HEK293 (cell line): ENCODE measurements around the gene GPR161.

Experiments used
- CTCF ChIA-PET: fragments of 350-600 bp; formaldehyde crosslinking; extraction: SDS; loops from one replicate; lab custom pipeline; 2021; ENCODE audit warnings: antibody characterized with exemption; lab: Yijun Ruan, JAX
- POLR2A ChIA-PET: fragments of 300-600 bp; formaldehyde crosslinking; extraction: SDS; loops from one replicate; lab custom pipeline; 2020; ENCODE audit warnings: antibody characterized with exemption, inconsistent platforms; lab: Yijun Ruan, JAX
- H3K27ac ChIP-seq: fragments of 200-500 bp; sonication (Bioruptor generic); 2 replicates; pipeline ENCODE4 v1.5.1; 2014; ENCODE audit warnings: low read depth, low read length, control low read depth, inconsistent platforms; ENCODE audit errors: extremely low read depth
- H3K36me3 ChIP-seq, 2 experiments: fragments of 200-500 bp in 1 of 2; sonication (Bioruptor generic) in 1 of 2; 1 replicate in 1 of 2; 2 replicates in 1 of 2; pipeline ENCODE4 v1.5.1; 2014 to 2017; ENCODE audit warnings: inconsistent platforms in 2 of 2, low read length in 2 of 2; ENCODE audit not compliant: control insufficient read depth in 2 of 2, insufficient read depth in 1 of 2
- H3K4me1 ChIP-seq: fragments of 200-500 bp; sonication (Bioruptor generic); 2 replicates; pipeline ENCODE4 v1.5.1; 2014; ENCODE audit warnings: mild to moderate bottlenecking, low read length, inconsistent platforms; ENCODE audit not compliant: control insufficient read depth, insufficient read depth
- H3K4me3 ChIP-seq: 2 replicates; pipeline ENCODE4 v1.5.1; 2011; ENCODE audit warnings: low read depth, mild to moderate bottlenecking, control low read depth, low read length, moderate library complexity
- H3K9me3 ChIP-seq: fragments of 200-500 bp; sonication (Bioruptor generic); 2 replicates; pipeline ENCODE4 v1.5.1; 2014; ENCODE audit warnings: low read depth, low read length, inconsistent platforms; ENCODE audit not compliant: control insufficient read depth, insufficient read depth
- GLIS1 ChIP-seq: fragments of 450-650 bp; formaldehyde crosslinking; IDR thresholded peaks from 2 replicates; pipeline ENCODE4 v1.5.1; 2016; ENCODE audit warnings: missing biosample characterization, missing genetic modification characterization
- KLF10 ChIP-seq: fragments of 450-650 bp; IDR thresholded peaks from 2 replicates; pipeline ENCODE4 v1.5.1; 2018; ENCODE audit warnings: missing biosample characterization, mild to moderate bottlenecking, missing genetic modification characterization
- PRDM1 ChIP-seq: fragments of 450-650 bp; formaldehyde crosslinking; IDR thresholded peaks from 2 replicates; pipeline ENCODE4; 2016; ENCODE audit warnings: missing biosample characterization, missing genetic modification characterization
- PRDM2 ChIP-seq: fragments of 450-650 bp; formaldehyde crosslinking; IDR thresholded peaks from 2 replicates; pipeline ENCODE4 v1.5.1; 2016; ENCODE audit warnings: missing biosample characterization, missing genetic modification characterization, borderline replicate concordance
- TSHZ1 ChIP-seq: fragments of 450-650 bp; formaldehyde crosslinking; IDR thresholded peaks from 2 replicates; pipeline ENCODE4 v1.5.1; 2016; ENCODE audit warnings: missing biosample characterization, missing genetic modification characterization, borderline replicate concordance
- ZBTB6 ChIP-seq: fragments of 450-650 bp; formaldehyde crosslinking; IDR thresholded peaks from 2 replicates; pipeline ENCODE4 v1.5.1; 2017; ENCODE audit warnings: missing biosample characterization, missing genetic modification characterization
- ZNF132 ChIP-seq: fragments of 450-650 bp; formaldehyde crosslinking; IDR thresholded peaks from 2 replicates; pipeline ENCODE4 v1.5.1; 2017; ENCODE audit warnings: missing biosample characterization, missing genetic modification characterization, borderline replicate concordance
- ZNF174 ChIP-seq: fragments of 450-650 bp; formaldehyde crosslinking; IDR thresholded peaks from 2 replicates; pipeline ENCODE4 v1.5.0; 2017; ENCODE audit warnings: missing biosample characterization, mild to moderate bottlenecking, missing genetic modification characterization
- ZNF24 ChIP-seq: fragments of 450-650 bp; formaldehyde crosslinking; IDR thresholded peaks from 2 replicates; pipeline ENCODE4 v1.5.1; 2016; ENCODE audit warnings: missing biosample characterization, missing genetic modification characterization
- ZNF416 ChIP-seq: fragments of 450-650 bp; formaldehyde crosslinking; IDR thresholded peaks from 2 replicates; pipeline ENCODE4 v1.5.1; 2016; ENCODE audit warnings: missing biosample characterization, missing genetic modification characterization
- ZNF513 ChIP-seq: fragments of 450-650 bp; IDR thresholded peaks from 2 replicates; pipeline ENCODE4 v1.5.1; 2018; ENCODE audit warnings: missing biosample characterization, missing genetic modification characterization
- ZNF704 ChIP-seq: fragments of 450-650 bp; formaldehyde crosslinking; IDR thresholded peaks from 2 replicates; pipeline ENCODE4 v1.5.1; 2016; ENCODE audit warnings: missing biosample characterization, missing genetic modification characterization
- ZNF76 ChIP-seq: fragments of 450-650 bp; formaldehyde crosslinking; IDR thresholded peaks from 2 replicates; pipeline ENCODE4; 2016; ENCODE audit warnings: low read depth, missing biosample characterization, missing genetic modification characterization, borderline replicate concordance

Gene GPR161

GRCh38 chr1:168106274-168106673 lies 30.5 kb downstream of the GPR161 start (continued):
- TF ChIP-seq ZNF704: no peak

GRCh38 chr1:168105846-168106245 lies 30.9 kb downstream of the GPR161 start:
- TF ChIP-seq ZNF416 (tag by site-specific recombination): no peak
- TF ChIP-seq KLF10 (tag by site-specific recombination): no peak
- no peak for TF ChIP-seq TSHZ1
- TF ChIP-seq ZNF132 (tag by site-specific recombination): no peak
- no peak for TF ChIP-seq ZNF24 (tag by site-specific recombination)
- TF ChIP-seq PRDM1: peak; percentile 24; the same call in 1 of the 2 replicates
- POLR2A ChIA-PET: no interaction called here
- Histone ChIP-seq H3K4me1 (no peaks in the 10 kb centered on the region), H3K4me3 (no peak overlapping the region), H3K36me3 (peaks cover 0 to 15% of the 10 kb centered on the region in 2 experiments; a peak in 1 of 3 replicates), H3K9me3 (no peaks in the 10 kb centered on the region), H3K27ac (no peak overlapping the region)
- CTCF ChIA-PET: interaction anchor here (0.6 to 1.4 kb wide), 2 partner anchors 22 to 233 kb away, joined by 3 to 5 read pairs; no protein-coding TSS in a partner anchor

GRCh38 chr1:168104535-168104934 lies 32.2 kb downstream of the GPR161 start:
- TF ChIP-seq ZBTB6: no peak
- no peak for TF ChIP-seq PRDM2 (tag by site-specific recombination)
- no peak for TF ChIP-seq ZNF76 (tag by site-specific recombination)
- TF ChIP-seq GLIS1 (tag by site-specific recombination): no peak
- TF ChIP-seq ZNF174: no peak
- TF ChIP-seq ZNF513: no peak
- no peak overlapping the region for H3K27ac ChIP-seq
- H3K4me3 ChIP-seq: no peak overlapping the region
- no peaks in the 10 kb centered on the region for H3K9me3 ChIP-seq
- no peaks in the 10 kb centered on the region for H3K4me1 ChIP-seq
- H3K36me3 ChIP-seq: peaks cover 0 to 16% of the 10 kb centered on the region in 2 experiments; a peak in 1 of 3 replicates
- CTCF ChIA-PET: interaction anchor here (1.0 to 3.7 kb wide), 2 partner anchors 9 to 21 kb away, joined by 3 to 19 read pairs; no protein-coding TSS in a partner anchor
- POLR2A ChIA-PET: no interaction called here
